ENCODE measurements around the gene CYTH3.

GRCh38 chr7:6162331-6162620 lies 110.1 kb downstream of the CYTH3 start:
- TF ChIP-seq RBM39 (IDR thresholded peaks at IDR 0.05; ENCODE audit: low read depth, low read length, poor library complexity, severe bottlenecking) (no peak), EZH2 (conservative IDR thresholded peaks at IDR 0.05; ENCODE audit: low read depth, low read length) (no peak), JUNB (CRISPR knock-in tag; IDR thresholded peaks at IDR 0.05; ENCODE audit: borderline replicate concordance) (no peak), CBX5 (CRISPR knock-in tag; IDR thresholded peaks at IDR 0.05; ENCODE audit: borderline replicate concordance) (no peak), NCOA1 (CRISPR knock-in tag; IDR thresholded peaks at IDR 0.05) (no peak), FOXK2 (IDR thresholded peaks at IDR 0.05) (no peak), CTCF (CRISPR knock-in tag; IDR thresholded peaks at IDR 0.05) (no peak), ZBTB10 (CRISPR knock-in tag; IDR thresholded peaks at IDR 0.05; ENCODE audit: borderline replicate concordance) (no peak), ZNF570 (CRISPR knock-in tag; IDR thresholded peaks at IDR 0.05; ENCODE audit: borderline replicate concordance) (no peak), SP2 (CRISPR knock-in tag; IDR thresholded peaks at IDR 0.05) (no peak), ZNF234 (CRISPR knock-in tag; conservative IDR thresholded peaks at IDR 0.05) (no peak), ZNF580 (CRISPR knock-in tag; IDR thresholded peaks at IDR 0.05; ENCODE audit: borderline replicate concordance, low read depth) (no peak)
